ENCODE data around the gene SLC9A8. TPM values are rescaled to one million over a fixed set of nuclear protein-coding genes. Genes with fewer than 3 reads are reported as not detected.
"Not testable (repeated sequence)": the region's sequence is repeated elsewhere in the genome, so short reads cannot be mapped to it uniquely, and the experiment has no call there.

Gene SLC9A8
- total RNA-seq, 1 donor from 2014 or later, result 4.4 TPM

DNA sequence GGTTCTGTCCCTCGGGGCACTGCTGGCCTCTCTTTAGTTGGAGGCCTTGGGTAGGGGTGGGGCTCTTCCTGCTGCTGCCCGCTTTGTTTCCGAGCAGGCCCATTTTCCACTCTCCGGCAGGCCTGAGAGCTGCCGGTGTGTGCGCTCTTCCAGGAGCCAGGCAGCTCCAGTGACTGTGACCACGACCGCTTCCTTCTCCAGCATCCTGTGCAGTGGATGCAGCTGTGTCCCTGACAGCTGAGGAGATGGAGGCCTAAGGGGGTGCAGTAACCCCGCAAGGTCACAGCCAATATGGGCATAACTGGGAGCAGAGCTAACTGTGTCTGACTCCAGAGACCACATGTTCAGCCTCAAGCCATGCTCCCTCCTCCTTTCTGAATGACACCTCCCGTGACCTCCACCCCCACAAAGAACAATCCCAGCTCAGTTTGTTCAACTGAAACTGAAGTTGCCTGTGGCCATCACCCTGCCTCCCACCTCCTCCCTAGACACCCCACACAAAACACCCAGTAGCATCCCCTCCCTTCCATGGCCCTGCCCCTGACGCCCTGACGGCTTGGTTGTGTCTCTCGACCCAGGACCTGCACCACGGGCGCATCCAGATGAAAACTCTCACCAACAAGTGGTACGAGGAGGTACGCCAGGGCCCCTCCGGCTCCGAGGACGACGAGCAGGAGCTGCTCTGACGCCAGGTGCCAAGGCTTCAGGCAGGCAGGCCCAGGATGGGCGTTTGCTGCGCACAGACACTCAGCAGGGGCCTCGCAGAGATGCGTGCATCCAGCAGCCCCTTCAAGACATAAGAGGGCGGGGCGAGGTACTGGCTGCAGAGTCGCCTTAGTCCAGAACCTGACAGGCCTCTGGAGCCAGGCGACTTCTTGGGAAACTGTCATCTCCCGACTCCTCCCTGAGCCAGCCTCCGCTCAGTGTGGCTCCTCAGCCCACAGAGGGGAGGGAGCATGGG lies 74.9 kb downstream of the SLC9A8 start:
- ATAC-seq, result peak; percentile 22
- intact Hi-C loops (cut with micrococcal nuclease), result no loop called here
- no peak for DNase-seq

DNA sequence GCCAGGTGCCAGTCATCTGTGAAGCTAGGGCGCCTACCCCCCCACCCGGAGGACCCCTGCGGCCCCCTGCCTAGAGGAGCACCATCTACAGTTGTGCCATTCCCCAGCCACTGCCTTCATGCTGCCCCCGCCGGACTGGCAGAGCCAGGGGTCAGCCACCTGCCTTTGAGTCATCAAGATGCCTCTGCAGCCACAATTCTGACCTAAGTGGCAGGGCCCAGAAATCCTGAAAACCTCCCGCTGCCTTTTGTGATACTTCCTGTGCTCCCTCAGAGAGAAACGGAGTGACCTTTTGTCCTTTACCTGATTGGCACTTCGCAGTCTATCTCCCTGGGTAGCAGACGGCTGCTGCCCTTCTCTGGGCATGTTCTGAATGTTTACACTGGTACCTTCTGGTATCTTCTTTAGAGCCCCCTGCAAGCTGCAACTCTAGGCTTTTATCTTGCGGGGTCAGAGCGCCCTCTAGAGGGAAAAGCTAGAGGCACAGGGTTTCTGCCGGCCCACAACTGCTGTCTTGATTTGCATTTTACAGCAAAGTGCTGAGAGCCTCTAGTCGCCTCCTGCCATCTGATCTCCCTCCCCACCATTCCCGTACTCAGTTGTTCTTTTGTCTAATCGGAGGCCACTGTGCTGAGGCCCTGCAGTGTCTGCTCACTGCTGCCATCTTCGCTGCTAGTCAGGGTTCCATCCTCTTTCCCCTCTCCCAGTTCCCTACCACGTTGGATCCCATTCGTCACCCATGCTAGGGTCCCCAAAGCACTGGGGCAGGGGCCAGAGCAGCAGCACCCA lies 75.8 kb downstream of the SLC9A8 start:
- DNase-seq (no peak), ATAC-seq (peak; percentile 16)
- intact Hi-C loops (cut with micrococcal nuclease), result no loop called here

DNA sequence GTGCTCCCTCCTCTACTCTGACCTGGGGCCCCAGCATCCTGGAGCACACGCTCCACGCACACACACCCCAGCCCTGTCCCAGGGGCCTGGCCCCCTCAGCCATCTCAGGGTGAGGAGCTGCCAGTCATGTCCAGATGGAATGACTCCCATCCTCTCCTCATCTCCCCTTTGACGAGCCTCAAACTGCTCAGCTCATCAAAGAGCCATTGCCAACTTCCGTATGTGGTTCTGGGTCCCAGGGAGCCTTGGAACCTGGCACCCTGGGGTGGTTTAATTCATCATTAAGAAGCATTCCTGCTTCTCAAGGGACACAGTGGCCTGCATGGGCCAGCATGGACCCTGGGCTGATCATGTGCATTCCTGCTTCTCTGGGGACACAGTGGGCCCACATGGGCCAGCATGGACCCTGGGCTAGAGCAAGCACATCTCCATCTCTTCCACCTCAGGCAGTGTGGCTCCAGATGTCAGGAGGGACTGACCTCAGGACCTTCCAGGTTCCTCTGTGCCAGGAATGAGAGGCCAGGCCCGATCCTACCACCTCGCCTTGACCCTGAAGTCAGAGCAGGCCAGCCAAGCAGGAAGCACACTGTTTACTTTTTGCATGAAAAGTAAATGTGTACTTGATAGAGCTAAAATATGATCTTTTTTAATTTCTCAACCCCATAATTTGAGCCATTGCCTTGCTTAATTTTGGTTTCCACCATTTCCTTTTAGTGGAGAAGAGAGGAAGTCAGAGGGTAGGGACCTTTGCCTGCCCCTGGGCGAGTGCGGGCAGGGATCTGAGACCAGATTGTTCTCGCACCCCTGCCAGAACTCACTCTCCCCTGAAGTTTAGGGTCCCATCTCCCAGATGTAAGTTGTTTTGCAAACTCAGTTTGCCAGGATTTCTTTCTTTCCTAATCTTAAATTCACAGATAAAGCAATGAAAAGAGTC lies 76.6 kb downstream of the SLC9A8 start:
- DNase-seq (no peak), ATAC-seq (no peak)
- intact Hi-C loops (cut with micrococcal nuclease), result no loop called here

DNA sequence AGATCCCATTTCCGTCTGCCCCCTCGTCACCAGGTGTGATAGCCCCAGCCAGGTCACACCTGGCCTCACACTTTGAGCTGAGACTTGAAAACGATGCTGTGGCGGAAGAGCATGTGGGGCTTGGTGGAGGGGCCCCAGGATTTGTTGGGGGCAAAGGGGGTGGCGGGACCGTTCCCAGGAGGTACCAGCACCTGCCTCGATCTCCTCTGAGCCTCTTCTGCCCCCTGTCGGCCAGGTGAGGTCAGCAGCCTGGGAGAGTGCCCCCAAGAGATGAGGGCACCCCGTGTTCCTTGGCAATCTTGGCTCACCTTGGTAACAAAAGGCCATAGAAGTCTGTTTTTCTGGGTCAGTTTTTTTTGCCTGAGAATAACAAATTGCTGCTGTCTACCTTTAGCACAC lies 77.3 kb downstream of the SLC9A8 start:
- DNase-seq (no peak), ATAC-seq (no peak)
- intact Hi-C loops (cut with micrococcal nuclease), result no loop called here

DNA sequence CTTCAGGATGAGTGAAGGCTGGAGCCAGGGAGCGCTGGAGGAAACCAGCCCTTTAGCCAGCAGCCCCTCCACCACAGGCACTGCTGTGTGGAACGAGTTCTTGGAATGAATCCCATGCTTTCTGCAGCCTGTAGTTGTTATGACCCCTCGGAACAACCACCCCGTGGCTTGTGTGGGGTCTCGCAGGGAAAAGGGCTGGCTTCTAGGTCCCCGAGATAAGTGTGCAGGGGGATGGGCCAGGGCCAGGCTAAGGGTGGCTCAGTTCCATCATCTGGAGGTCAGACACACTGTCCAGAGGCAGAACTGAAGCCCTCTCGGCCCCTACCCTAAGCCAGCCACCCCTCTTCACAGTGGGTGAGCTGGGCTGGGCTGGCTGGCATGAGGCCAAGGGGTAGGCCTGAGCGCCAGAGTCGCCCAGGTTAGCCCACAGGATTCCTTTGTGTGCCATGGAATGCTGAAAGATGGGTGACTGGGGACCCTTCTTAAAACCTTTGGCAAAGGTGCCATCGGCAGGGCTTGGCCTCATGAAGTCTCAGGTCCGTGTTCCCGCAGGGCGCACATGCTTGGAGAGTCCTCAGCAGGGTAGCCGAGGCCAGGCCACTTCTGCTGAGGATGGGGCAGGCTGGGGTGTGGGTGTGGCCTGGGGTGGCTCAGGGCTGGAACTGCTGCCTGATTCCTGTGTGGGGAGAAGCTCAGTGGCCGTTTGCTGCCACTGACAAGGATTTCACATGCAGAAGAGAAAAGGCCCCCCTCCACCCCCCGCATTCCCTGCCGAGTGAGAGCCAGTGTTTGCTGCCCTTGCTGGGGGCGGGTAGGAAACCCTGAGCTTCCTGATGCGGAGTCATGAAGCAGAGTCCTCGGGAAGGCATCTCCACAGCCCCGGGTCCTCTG lies 78.1 kb downstream of the SLC9A8 start:
- intact Hi-C loops (cut with micrococcal nuclease), result no loop called here
- DNase-seq, result peak; percentile 53
- peak; percentile 37 for ATAC-seq

DNA sequence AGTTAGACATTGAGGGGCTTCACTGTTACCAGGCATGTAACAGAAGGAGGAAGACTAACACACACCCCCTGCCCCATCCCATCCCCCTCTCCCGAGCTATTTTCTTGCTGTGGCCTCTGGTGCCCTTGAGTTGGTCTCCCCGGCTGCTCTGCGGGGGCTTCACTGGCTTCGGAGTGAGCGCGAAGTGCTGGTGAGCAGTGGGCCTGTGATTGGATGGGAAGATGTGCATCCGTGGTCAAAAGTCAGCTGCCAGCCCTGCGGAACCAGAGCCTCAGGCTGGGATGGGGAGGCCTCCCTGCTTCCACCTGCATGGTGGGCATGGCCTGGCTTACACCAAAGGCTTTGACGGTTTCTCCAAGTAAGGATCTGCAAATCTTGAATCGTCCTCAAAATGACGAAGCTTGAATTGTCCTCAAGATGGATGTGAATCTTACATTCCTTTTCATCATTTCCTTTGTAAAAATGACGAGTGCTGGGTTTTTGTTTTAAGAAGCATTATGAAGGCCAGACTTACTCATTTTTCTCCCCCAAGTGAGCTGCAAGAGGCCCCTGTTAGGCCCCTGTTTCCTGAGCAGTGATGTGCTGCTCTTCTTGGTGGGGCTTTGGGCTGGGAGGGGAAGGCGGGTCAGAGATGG lies 79.0 kb downstream of the SLC9A8 start:
- no peak for DNase-seq
- intact Hi-C loops (cut with micrococcal nuclease), result no loop called here
- ATAC-seq, result no peak

DNA sequence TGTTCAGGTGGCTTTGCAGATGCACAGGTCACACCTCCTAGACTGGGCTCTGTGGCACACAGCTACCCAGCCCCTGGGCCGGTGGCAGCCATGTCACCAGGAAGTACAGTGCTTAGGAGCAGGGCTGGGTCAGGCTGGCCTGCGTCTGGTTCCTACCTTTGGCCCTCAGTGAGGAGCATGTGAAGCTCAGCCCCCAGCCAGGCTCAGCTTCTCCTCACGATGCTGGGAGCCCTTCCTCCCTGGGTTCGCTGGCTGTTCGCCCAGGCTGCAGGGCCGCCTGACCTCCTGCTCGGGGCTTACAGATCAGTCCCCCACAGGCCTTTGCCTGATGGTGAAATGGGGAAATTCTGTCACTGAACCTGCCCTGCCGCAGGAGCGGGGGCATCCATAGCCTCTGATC lies 79.6 kb downstream of the SLC9A8 start:
- ATAC-seq (peak; percentile 8), DNase-seq (no peak)
- intact Hi-C loops (cut with micrococcal nuclease), result no loop called here

DNA sequence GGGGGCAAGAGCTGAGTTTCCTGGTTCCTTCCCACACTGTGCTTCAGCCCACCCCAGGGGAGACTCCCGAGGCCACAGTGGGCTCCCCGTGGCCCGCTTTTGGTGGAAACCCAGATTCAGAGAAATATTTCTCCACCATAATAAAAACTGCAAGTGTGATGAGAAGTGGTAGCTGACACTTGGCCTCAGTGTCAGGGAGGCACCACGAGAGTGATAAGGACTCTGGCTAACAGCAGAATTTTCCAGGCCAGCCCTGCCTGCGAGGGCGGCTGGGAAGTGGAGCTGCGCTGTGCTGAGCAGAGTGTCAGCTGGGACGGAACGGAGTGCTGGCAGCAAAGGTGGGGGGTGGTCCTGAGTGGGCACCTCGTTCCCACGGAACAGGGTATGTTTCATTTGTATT lies 80.2 kb downstream of the SLC9A8 start:
- intact Hi-C loops (cut with micrococcal nuclease), result no loop called here
- peak; percentile 89 for ATAC-seq
- peak; percentile 75 for DNase-seq

DNA sequence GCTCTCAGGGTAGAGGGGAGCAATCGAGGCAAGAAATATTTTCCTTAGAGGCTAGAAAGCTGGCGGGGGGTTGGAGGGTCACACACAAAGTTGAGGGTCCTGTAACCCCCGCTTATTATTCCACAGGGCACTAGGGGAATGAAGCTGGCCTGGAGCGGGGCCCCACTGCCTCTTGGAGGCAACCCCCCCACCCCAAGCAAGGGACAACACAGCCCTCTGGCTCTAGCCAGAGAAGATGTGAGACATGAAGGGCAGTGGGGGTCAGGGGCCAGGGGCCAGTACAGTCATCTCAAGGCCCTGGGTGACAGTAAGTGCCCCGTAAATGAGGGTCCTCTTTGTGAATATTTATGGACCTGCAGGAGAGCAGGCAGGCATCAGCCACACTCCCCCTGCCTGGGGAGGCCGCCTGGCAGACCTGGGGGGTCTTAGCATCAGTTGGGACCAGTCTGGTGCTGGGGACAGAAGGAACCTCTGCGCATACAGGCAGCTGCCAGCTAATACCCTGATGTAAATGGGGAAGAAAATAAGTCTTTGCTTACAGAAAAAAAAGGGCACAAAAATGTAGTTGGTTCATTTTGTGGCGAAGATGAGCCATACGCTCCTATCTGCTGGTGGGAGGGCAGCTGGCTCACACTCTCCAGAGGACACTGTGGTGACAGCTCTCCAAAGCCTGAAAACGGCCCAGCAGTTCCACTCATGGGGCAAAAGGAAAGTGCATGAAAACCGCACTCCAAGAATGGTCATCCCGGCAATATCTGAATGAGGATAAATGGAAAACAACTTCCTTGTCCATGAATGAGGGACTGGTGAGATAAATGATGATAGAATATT lies 80.8 kb downstream of the SLC9A8 start:
- ATAC-seq (peak; percentile 55), DNase-seq (no peak)
- intact Hi-C loops (cut with micrococcal nuclease), result no loop called here

DNA sequence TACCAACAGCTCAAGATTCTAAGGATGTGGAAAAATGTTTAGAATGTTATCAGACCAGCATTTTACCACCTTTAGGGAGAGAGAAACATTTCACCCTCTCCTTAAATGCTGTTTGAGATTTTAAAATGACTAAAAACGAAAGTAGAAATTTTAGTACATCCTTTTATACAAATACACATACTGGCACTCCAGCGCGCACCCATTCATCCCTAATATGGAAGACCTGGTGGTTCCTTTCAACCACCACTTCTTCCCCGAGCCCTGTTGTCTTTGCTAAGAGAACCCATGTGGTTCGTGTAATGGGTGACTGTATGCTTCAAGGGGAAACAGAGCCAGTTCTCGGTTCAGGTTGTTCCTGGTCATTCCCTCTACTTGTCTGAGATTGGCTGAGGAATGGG lies 81.4 kb downstream of the SLC9A8 start:
- no peak for ATAC-seq
- intact Hi-C loops (cut with micrococcal nuclease), result no loop called here
- no peak for DNase-seq

DNA sequence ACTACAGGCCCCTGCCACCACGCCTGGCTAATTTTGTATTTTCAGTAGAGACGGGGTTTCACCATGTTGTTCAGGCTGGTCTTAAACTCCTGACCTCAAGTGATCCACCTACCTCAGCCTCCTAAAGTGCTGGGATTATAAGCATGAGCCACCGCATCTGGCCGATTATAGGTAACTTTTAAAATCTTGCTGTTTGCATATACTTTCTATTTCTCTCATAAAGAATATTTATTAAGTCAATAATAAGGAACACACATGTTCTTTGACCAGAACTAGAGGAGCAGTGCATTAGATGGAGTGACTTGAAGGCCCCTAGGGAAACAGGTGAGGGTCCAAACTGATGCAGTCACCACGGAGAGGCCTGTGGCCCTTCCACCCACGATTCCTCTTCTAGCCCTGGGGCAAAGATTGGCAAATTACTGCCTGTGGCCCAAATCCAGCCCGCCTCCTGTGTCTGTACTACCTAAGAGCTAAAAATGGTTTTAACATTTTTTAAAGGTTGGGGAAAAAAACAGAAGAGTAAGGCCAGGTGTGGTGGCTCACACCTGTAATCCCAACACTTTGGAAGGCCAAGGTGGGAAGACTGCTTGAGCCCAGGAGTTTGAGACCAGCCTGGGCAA lies 83.0 kb downstream of the SLC9A8 start:
- ATAC-seq; DNase-seq; intact Hi-C loops (cut with micrococcal nuclease): not testable (repeated sequence)

DNA sequence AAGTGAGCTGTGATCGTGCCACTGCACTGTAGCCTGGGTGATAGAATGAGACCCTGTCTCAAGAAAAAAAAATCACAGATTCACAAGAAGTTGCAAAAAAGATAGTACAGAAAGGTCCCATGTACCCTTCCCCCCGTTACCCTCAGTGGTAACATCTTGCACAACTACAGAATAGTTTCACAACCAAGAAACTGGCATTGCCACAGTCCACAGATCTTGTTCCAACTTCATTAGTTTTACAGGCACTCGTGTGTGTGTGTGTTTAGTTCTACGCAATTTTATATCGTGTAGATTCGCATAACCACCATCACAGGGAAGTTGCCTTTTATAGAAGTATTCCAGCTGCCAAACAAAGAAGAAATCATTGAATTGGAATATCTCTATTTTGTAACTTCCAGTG lies 83.6 kb downstream of the SLC9A8 start:
- ATAC-seq (no peak), DNase-seq (no peak)
- intact Hi-C loops (cut with micrococcal nuclease), result no loop called here

DNA sequence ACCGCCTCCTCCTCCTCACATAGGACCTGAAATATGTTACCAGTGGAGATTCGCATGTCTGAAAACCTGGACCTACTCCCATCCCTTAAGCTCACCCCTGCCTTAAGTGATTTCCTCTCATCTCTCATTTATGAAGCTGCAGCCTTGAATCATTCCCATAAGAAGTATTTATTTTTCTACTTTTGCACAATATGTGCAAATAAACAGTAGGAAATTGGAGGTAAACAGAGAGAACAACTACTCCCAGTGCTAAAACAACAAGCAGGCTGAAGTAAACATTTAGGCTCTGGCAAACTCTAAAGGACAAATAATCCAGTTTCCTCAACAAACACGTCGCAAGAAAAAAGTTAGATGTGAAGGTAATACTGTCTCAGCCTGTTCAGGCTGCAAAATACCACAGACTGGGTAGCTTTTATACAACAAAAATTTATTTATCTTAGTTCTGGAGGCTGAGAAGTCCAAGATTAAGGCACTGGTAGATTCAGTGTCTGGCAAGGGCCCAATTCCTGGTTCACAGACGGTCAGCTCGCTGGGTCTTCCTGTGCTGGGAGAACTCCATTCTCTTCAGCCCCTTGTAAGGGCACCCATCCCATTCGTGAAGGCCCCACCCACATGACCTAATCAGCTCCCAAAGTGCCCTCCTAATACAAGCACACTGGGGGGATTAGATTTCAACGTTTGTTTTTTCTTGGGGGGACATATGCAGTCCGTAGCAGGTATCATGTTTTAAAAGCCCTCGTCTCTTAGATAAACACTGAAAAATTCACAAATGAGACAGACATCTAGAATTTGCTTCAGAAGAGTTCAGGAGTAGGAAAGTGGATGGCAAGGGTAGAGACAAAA lies 87.1 kb downstream of the SLC9A8 start:
- no peak for DNase-seq
- intact Hi-C loops (cut with micrococcal nuclease), result no loop called here

DNA sequence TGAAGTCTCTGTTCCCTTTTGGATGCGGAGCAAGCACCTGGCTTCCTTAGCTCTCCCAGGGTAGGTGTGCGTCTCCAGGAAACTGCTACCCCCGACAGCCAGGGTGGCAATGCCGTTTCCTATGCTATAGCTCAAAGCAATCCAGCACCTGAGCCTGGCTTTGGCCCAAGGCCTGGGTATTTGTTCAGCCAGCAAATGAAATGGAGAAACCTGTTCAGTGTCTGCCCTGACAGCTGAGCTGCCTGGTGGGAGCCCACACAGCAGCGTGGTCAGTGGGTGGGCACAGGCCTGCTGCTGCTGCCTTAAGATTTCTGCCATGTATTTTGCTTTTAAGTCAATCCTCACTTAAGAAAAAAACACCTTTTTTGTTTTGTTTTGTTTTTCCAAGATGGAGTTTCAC lies 89.0 kb downstream of the SLC9A8 start:
- ATAC-seq (peak; percentile 29), DNase-seq (no peak)
- intact Hi-C loops (cut with micrococcal nuclease), result no loop called here

More for the DNA sequence above, 87.1 kb downstream of the SLC9A8 start:
- no peak for ATAC-seq

DNA sequence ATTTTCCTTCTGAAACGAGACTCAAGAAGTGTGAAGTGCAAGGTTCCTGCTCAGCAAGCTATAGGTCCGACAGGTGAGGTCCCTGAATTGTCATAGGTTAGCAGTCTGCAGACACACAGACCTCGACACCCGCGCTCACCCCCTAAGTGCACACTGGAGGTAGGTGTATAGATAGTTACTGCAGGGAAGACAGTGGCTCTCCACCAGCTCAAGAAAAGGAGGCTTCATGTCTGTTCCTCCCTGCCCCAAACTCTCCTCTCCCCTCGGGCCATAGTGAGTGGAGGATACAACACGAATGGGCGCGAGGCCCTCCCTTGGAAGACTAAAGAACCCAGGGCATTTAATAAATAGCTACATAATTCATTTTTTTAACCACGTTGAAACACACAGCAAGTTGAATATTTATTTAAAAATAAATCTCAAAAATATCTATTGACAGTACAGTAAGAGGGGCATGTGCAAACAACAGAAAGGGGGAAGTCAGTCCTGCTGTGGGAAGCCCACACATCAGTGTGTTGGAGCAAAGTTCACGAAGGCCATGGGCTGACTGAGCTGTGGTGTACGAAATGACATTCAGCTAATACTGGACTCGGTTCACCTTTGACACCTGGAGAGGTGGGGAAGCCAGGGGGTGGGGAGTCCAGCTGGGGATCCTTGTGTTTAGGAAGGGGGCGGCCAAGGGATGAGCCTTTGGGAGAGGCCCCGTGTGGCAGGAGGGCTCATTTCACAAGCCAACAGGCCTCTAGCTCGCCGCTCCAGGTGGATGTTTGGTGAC lies 92.0 kb downstream of the SLC9A8 start:
- DNase-seq, result no peak
- no peak for ATAC-seq
- intact Hi-C loops (cut with micrococcal nuclease), result no loop called here

All from left ventricle myocardium superior (tissue), 1 donor.